Measurements from ENCODE around the gene EYS.

EYS gene

DNA sequence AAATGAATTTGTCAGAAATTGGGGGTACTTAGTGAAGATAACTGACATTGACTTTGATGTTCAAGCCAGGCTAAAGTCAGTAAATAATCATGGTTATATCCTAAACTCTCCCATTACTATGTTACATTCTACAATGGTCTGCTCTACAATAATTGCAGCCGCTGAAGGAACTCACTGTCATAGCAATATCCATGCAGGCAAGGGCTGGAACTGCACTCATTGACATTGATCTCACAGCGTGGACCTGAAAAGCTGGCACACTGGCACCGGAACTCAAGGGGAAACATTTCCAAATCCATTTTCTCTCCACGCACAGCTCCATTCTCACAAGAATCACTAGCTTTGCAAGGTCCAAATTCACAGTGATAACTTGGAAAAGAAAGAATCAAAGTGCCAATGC, 702.7 kb downstream of the EYS start:
- TF ChIP-seq TAF1 (IDR thresholded peaks at IDR 0.05; ENCODE audit: borderline replicate concordance, insufficient read depth, low read length) (no peak), POLR2AphosphoS5 (IDR thresholded peaks at IDR 0.05; ENCODE audit: low read depth, low read length) (no peak), SIN3A (IDR thresholded peaks at IDR 0.05; ENCODE audit: borderline replicate concordance, insufficient read depth, low read length) (no peak), FOXP2 (optimal IDR thresholded peaks at IDR 0.05; ENCODE audit: borderline replicate concordance, extremely low read depth, extremely low read length, insufficient read depth) (no peak)

DNA sequence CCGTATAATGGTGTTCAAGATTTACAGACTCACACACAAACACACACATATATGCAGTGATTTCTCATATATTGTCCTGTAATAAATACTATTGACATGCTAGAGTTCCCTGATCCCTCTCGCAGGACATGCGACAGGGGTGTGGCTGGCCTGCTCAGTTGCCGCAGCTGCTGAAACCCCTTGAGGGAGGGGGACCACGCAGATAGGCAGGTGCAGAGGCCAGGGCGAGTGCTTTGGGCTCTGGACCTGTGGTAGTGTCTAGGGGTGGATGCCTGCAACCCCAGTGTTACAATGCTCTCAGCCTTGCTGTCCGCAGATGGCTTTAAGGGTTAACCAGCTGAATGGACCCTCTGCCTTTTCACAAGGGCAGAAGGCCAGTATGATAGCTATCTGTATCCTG, 706.2 kb downstream of the EYS start:
- TF ChIP-seq, protein P1, sequence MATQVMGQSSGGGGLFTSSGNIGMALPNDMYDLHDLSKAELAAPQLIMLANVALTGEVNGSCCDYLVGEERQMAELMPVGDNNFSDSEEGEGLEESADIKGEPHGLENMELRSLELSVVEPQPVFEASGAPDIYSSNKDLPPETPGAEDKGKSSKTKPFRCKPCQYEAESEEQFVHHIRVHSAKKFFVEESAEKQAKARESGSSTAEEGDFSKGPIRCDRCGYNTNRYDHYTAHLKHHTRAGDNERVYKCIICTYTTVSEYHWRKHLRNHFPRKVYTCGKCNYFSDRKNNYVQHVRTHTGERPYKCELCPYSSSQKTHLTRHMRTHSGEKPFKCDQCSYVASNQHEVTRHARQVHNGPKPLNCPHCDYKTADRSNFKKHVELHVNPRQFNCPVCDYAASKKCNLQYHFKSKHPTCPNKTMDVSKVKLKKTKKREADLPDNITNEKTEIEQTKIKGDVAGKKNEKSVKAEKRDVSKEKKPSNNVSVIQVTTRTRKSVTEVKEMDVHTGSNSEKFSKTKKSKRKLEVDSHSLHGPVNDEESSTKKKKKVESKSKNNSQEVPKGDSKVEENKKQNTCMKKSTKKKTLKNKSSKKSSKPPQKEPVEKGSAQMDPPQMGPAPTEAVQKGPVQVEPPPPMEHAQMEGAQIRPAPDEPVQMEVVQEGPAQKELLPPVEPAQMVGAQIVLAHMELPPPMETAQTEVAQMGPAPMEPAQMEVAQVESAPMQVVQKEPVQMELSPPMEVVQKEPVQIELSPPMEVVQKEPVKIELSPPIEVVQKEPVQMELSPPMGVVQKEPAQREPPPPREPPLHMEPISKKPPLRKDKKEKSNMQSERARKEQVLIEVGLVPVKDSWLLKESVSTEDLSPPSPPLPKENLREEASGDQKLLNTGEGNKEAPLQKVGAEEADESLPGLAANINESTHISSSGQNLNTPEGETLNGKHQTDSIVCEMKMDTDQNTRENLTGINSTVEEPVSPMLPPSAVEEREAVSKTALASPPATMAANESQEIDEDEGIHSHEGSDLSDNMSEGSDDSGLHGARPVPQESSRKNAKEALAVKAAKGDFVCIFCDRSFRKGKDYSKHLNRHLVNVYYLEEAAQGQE (IDR thresholded peaks at IDR 0.05; ENCODE audit: insufficient read depth in 1 of 2, low read depth in 2 of 2, low read length in 2 of 2), result no peak

DNA sequence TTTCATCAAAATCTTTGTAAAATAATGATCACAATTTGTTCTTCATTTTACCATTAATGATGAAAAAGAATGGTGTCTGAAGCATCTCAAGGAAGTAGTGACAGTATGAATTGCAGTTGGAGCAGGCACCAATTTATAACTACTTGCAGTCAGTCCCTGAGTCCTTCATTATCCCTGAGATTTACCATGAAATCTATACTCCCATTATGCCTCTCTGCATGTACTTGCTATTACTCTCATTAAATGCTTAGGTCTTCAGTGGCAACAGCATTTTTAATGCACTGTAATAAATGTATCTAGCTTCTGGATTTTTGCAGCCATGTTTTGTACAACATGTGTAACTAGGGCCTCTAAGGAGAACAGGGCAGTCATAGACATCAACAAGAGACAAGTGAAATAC, 708.8 kb downstream of the EYS start:
- TF ChIP-seq FOXP2 (optimal IDR thresholded peaks at IDR 0.05; ENCODE audit: borderline replicate concordance, extremely low read depth, extremely low read length, insufficient read depth) (no peak), TAF1 (IDR thresholded peaks at IDR 0.05; ENCODE audit: borderline replicate concordance, insufficient read depth, low read length) (no peak), POLR2AphosphoS5 (IDR thresholded peaks at IDR 0.05; ENCODE audit: low read depth, low read length) (no peak), SIN3A (IDR thresholded peaks at IDR 0.05; ENCODE audit: borderline replicate concordance, insufficient read depth, low read length) (no peak)
- TF ChIP-seq, protein P1 (IDR thresholded peaks at IDR 0.05; ENCODE audit: insufficient read depth in 1 of 2, low read depth in 2 of 2, low read length in 2 of 2), result no peak

DNA sequence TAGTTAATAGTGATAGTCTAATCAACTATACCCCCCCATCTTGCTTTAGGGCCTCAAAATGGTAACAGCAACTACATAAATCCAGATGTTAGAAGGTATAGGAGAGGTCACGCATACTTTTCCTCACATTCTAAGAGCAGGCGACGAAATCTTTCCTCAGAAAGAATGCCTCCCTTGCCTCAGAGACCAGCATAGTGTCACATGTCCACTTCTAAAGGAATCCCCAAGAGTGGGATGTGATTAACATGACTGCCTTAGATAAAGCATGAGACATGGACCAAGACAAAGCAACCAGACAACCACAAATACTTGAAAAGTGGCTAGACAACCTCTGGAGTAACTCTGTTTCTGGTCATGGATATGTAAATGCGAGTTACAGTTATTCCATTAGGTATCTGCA, 710.7 kb downstream of the EYS start:
- TF ChIP-seq TAF1 (IDR thresholded peaks at IDR 0.05; ENCODE audit: borderline replicate concordance, insufficient read depth, low read length) (no peak), POLR2AphosphoS5 (IDR thresholded peaks at IDR 0.05; ENCODE audit: low read depth, low read length) (no peak), SIN3A (IDR thresholded peaks at IDR 0.05; ENCODE audit: borderline replicate concordance, insufficient read depth, low read length) (no peak), FOXP2 (optimal IDR thresholded peaks at IDR 0.05; ENCODE audit: borderline replicate concordance, extremely low read depth, extremely low read length, insufficient read depth) (no peak)
- TF ChIP-seq, protein P1 (IDR thresholded peaks at IDR 0.05; ENCODE audit: insufficient read depth in 1 of 2, low read depth in 2 of 2, low read length in 2 of 2), result no peak

DNA sequence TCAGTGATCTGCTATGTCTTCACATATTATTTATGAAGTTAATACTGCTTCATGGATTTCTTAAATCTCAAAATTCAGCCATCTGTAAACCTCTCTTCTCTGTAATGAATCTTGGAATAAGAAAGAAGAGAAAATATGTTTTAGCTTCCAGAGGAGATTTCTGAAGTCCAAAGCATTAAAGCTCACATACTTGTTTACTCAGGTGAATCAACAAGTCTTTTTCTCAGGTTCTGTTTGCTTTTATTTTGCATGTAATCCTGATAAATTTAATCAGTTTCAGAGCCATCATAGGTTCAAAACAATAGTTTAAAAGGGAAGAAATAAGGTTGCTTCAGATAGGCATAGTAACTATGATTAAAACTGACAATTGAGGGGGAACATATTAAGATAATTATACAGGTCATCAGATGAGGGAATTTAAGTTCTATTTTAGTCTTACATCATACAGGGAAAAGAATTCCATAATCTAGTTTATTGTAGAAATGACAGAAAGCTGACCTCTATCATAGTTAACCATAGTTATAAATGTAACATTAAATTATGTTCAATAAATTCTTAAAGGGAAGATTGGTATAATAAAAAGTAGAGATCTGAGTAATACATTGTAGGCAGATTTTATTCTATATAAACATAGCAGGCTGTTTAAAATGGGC, 716.2 kb downstream of the EYS start:
- TF ChIP-seq FOXP2 (optimal IDR thresholded peaks at IDR 0.05; ENCODE audit: borderline replicate concordance, extremely low read depth, extremely low read length, insufficient read depth), result no peak
- no peak for TF ChIP-seq TAF1 (IDR thresholded peaks at IDR 0.05; ENCODE audit: borderline replicate concordance, insufficient read depth, low read length)
- TF ChIP-seq SIN3A (IDR thresholded peaks at IDR 0.05; ENCODE audit: borderline replicate concordance, insufficient read depth, low read length), result no peak
- TF ChIP-seq POLR2AphosphoS5 (IDR thresholded peaks at IDR 0.05; ENCODE audit: low read depth, low read length), result no peak
- TF ChIP-seq, protein P1 (IDR thresholded peaks at IDR 0.05; ENCODE audit: insufficient read depth in 1 of 2, low read depth in 2 of 2, low read length in 2 of 2), result no peak
